ENCODE results near the gene CST3. TPM values are rescaled to one million over a fixed set of nuclear protein-coding genes. Genes with fewer than 3 reads are reported as not detected.

Gene CST3
- total RNA-seq, 1 experiment from 2014 or later: 181 TPM

DNA sequence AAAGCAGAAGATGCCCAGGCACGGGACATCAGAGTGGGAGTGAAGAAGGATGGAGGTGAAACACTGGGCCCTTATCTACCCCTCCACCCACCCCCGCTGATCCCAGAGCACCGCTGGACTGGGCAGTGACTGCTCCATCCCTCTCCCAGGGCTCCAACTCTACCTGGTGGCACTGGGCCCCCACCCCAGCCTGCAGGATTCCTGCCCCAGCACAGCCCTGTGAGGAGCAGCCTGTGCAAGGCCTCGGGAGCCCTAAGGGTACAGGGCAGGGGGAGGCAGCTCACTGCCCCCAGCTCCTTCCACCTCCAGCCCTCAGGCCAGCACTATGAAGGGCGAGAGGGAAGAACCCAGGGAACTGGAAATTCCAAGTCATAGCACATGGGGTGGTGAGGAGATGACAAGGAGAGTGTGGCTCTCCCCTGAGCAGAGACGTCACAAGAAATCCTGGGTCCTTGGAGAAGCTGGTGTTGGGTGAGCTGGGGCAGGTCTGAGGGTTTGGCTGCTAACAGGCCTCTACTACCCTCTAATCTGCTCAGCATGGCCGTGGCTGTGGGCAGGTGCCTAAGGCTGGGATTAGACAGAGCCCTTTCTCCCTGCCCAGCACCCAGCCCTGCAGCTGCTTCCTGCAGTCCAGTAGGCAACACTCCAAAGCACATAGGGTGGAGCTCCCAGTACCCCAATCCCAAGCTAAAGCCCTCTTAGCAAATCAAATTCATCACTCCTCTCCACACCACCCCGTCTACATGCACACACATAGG lies 3.5 kb downstream of the CST3 start:
- TF ChIP-seq YY1 (IDR thresholded peaks at IDR 0.05; ENCODE audit: extremely low read depth, insufficient replicate concordance, low read depth, low read length): no peak
- no peak for TF ChIP-seq EGR1 (IDR thresholded peaks at IDR 0.05; ENCODE audit: low read depth)
- TF ChIP-seq, protein P1, sequence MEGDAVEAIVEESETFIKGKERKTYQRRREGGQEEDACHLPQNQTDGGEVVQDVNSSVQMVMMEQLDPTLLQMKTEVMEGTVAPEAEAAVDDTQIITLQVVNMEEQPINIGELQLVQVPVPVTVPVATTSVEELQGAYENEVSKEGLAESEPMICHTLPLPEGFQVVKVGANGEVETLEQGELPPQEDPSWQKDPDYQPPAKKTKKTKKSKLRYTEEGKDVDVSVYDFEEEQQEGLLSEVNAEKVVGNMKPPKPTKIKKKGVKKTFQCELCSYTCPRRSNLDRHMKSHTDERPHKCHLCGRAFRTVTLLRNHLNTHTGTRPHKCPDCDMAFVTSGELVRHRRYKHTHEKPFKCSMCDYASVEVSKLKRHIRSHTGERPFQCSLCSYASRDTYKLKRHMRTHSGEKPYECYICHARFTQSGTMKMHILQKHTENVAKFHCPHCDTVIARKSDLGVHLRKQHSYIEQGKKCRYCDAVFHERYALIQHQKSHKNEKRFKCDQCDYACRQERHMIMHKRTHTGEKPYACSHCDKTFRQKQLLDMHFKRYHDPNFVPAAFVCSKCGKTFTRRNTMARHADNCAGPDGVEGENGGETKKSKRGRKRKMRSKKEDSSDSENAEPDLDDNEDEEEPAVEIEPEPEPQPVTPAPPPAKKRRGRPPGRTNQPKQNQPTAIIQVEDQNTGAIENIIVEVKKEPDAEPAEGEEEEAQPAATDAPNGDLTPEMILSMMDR (IDR thresholded peaks at IDR 0.05 in 2 of 3, conservative IDR thresholded peaks at IDR 0.05 in 1 of 3; ENCODE audit: borderline replicate concordance in 1 of 3, insufficient read depth in 1 of 3, low read depth in 2 of 3, low read length in 2 of 3): no peak
- TF ChIP-seq SP1 (IDR thresholded peaks at IDR 0.05; ENCODE audit: low read depth): no peak
- no peak for TF ChIP-seq RAD21 (IDR thresholded peaks at IDR 0.05; ENCODE audit: low read depth)
- ChIA-PET CTCF (no interaction called here), POLR2A (no interaction called here), RAD21 (ENCODE audit: low non-redundant PET in 1 of 2, low total read pairs in 2 of 2, uncharacterized antibody in 2 of 2, unreplicated experiment in 2 of 2) (no interaction called here)
- peaks cover 26 to 45% of the 10 kb centered on the region in 2 experiments for H3K4me1 ChIP-seq (ENCODE audit: control insufficient read depth in 1 of 2, insufficient read depth in 2 of 2, low read length in 2 of 2)
- H4K20me1 ChIP-seq (ENCODE audit: insufficient read depth): no peaks in the 10 kb centered on the region
- intact Hi-C loops (cut with micrococcal nuclease): loop anchor here (10.0 kb wide), 1 partner anchor 1561 kb away; the partner anchor contains the start of gene ENTPD6
- H3K4me3 ChIP-seq (replicated peaks in 1 of 2; ENCODE audit: low read depth in 1 of 2, low read length in 2 of 2): no peak overlapping the region
- no peak overlapping the region for H3K9ac ChIP-seq (ENCODE audit: low read length)
- peaks cover 21% of the 10 kb centered on the region for H3K79me2 ChIP-seq (ENCODE audit: insufficient read depth, low read length)
- no TSS peak for BruUV-seq (replicated peaks)
- no peak for ATAC-seq
- H3K27ac ChIP-seq (ENCODE audit: low read depth, low read length): no peak overlapping the region
- H2AFZ ChIP-seq (ENCODE audit: low read depth, low read length, poor library complexity, severe bottlenecking): no peak overlapping the region
- peaks cover 5% of the 10 kb centered on the region in 2 experiments; a peak in 2 of 4 replicates for H3K36me3 ChIP-seq (ENCODE audit: control insufficient read depth in 1 of 2, insufficient read depth in 2 of 2, low read length in 2 of 2)
- H3K9me3 ChIP-seq (ENCODE audit: control insufficient read depth in 1 of 2, insufficient read depth in 1 of 2, low read depth in 1 of 2, low read length in 2 of 2): no peaks in the 10 kb centered on the region
- H3K9me2 ChIP-seq (ENCODE audit: insufficient read depth): no peaks in the 10 kb centered on the region
- H3K4me2 ChIP-seq (ENCODE audit: low read length): no peak overlapping the region
- no peak for DNase-seq (ENCODE audit: low read depth, low spot score)
- H3K27me3 ChIP-seq (ENCODE audit: insufficient read depth, low read length): no peaks in the 10 kb centered on the region

Measured in HCT116 (cell line).